Gastroesophageal sphincter (tissue), 3 donors: Measurements from ENCODE around the gene NIPA2.

ENCODE experiments used
- POLR2A ChIP-seq, 2 donors: fragments of 450-650 bp; IDR thresholded peaks; one replicate each; pipeline ENCODE4 v1.6.1; 2017; ENCODE audit warnings: antibody characterized with exemption in 2 of 2, mild to moderate bottlenecking in 2 of 2, moderate library complexity in 1 of 2
- TF ChIP-seq, protein P1 (sequence below), 4 experiments: fragments of 200-600 bp in 2 of 4; fragments of 450-650 bp in 2 of 4; sonication (generic) in 1 of 4; IDR thresholded peaks; one replicate each; pipeline ENCODE4 v1.5.1; 2017 to 2019; ENCODE audit warnings: antibody characterized with exemption in 4 of 4, mild to moderate bottlenecking in 2 of 4, moderate library complexity in 2 of 4

DNA sequence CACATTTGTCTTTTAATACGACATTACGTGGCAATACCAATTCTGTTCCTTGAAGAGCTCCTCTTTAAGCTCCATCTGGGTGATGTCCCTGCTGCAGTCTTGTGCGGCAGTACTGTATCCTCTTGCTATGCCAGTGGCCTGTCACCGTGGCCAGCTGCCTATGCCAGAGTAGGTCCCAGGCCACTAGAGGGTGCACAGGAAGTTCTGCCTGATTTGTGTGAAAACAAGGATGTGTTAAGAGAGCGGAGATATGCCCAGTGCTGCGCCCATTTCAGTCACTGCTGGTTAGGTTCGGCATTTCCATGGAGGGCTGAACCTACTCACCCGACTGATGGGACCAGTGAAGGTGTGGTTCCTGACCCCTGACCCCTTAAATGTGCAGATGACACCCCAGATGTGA lies 26.8 kb upstream of the NIPA2 start:
- TF ChIP-seq, protein P1, sequence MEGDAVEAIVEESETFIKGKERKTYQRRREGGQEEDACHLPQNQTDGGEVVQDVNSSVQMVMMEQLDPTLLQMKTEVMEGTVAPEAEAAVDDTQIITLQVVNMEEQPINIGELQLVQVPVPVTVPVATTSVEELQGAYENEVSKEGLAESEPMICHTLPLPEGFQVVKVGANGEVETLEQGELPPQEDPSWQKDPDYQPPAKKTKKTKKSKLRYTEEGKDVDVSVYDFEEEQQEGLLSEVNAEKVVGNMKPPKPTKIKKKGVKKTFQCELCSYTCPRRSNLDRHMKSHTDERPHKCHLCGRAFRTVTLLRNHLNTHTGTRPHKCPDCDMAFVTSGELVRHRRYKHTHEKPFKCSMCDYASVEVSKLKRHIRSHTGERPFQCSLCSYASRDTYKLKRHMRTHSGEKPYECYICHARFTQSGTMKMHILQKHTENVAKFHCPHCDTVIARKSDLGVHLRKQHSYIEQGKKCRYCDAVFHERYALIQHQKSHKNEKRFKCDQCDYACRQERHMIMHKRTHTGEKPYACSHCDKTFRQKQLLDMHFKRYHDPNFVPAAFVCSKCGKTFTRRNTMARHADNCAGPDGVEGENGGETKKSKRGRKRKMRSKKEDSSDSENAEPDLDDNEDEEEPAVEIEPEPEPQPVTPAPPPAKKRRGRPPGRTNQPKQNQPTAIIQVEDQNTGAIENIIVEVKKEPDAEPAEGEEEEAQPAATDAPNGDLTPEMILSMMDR (IDR thresholded peaks at IDR 0.05): no peak
- no peak for TF ChIP-seq POLR2A (IDR thresholded peaks at IDR 0.05)
